ENCODE results near the gene EZH2.

The EZH2 gene

GRCh38 chr7:148884049-148884298 lies at the start of gene EZH2:
EZH2 (minus strand) TSS chr7:148884291; CDS start chr7:148847298, 36,993 bp downstream.
- DNase-seq: no peak

- no peak for DNase-seq
These were observed 47.4 kb upstream of the EZH2 start for GRCh38 chr7:148931470-148931869.

DNA sequence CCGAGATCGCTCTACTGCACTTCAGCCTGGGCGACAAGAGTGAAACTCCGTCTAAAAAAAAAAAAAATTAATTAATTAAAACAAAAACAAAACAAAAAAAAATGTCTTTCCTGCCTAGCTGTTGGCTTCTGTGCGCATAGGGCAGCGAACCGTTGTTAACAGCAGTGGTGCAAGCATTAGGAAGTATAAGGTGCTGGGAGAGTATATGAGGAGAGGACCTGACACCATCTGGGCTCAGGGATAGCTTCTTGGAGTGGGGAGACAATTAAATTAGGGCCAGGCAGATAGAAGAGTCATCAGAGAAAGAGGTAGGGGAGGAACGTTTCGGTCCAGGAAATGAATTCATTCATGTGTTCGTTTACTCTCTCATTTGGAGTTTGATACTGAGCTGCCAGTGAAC lies 46.2 kb upstream of the EZH2 start:
- DNase-seq: no peak

GRCh38 chr7:148929176-148929575 lies 45.1 kb upstream of the EZH2 start:
- no peak for DNase-seq

DNA sequence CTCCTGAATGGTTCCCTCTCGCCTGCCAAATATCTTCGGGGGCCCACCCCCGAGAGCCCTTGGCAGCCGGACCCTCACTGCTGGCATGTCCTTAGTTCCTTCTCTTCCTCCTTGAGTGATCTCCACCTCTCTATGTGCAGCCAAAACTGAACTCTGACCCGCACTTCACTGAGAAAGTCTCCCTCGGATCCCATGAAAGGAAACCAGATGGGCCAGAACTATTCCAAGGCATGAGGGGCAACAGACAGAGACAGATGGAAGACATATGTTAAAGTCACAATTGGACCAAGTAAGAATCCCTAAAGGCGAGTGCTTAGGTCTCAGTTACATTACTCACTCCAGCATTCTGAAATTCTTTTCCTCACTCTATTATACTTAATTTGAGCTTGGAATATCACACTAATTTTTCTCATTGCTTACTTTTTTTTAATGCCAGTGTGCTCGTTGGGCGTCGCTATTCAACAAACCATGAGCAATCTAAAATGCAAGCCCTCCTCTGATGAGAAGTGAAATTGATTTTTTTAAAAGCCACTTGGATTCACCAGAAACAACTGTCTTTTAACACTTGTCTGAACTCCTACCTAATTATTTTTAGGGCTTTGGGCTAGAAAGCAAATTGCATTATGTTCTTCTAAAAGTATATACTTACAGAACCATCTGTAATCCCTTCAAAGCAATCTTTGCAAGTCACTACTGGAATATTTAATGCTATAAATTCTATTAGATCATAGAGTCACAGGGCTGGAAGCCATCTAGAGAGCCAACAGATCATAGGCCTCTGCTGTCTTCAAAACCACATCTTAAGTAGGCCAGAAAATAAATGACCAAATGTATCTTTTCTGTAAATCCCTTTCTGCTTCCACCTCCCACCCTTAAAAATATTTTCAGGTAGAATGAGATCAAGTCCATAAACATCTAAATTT lies 43.3 kb upstream of the EZH2 start:
- DNase-seq: no peak

- no peak for DNase-seq
These were observed 41.7 kb upstream of the EZH2 start for GRCh38 chr7:148925836-148926235.

GRCh38 chr7:148924011-148924410 lies 39.9 kb upstream of the EZH2 start:
- no peak for DNase-seq

DNA sequence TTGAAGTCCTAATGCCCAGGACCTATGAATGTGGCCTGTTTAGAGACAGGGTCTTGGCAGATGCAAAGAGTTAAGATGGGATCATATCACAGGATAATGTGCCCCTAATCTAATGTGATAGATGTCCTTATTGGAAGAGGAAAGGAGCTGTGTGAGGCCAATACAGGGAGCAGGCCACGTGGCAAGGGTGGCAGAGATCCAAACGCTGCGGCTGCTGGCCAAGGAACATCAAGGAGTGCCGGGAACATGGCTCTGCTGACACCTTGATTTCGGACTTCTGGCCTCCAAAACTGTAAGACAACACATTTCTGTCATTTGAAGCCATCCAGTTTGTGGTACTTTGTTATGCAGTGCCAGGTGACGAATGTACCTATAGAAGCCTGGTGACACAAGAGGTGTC lies 37.7 kb upstream of the EZH2 start:
- DNase-seq: no peak

- no peak for DNase-seq
These were observed 37.1 kb upstream of the EZH2 start for GRCh38 chr7:148921189-148921588.

GRCh38 chr7:148919859-148920258 lies 35.8 kb upstream of the EZH2 start:
- no peak for DNase-seq

DNA sequence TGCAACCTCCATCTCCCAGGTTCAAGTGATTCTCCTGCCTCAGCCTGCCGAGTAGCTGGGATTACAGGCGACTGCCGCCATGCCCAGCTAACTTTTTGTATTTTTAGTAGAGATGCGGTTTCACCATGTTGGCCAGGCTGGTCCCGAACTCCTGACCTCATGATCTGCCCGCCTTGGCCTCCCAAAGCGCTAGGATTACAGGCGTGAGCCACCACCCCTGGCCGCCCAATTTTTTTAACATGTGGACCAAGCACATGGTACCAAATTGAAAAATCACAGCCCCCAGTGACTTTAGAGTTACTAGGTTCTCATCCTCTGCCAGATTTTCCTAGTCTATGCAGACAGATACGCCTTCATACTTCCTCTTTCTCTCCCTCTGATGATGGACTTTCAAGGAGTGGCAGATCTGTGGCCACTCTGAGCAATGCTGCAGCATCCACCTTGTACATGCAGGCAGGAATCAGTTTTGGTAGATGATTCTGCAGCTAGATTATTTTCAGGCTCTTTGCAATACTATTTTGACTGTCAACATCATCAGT lies 34.0 kb upstream of the EZH2 start:
- DNase-seq: peak in 1 of 3 donors; percentile 22

DNA sequence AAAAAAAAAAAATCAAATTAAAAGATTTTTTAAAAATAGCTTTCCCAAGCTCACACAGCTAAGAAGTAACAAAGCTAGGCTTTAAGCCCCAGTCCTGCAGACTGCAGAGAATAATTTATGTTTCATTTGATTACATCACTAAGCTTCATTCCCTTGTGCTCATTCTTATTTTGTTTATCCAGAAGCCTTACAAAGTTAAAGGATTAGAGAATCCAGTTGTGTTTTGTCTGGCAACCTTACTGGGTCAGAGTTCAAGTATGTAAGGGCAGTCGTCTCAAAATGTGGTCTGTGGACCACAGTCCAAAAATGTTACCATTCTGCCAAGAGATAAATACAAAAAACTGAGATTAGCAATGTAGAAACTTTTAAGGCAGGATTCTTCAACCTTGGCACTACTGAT lies 32.1 kb upstream of the EZH2 start:
- no peak for DNase-seq

GRCh38 chr7:148915211-148915610 lies 31.1 kb upstream of the EZH2 start:
- DNase-seq: no peak

DNA sequence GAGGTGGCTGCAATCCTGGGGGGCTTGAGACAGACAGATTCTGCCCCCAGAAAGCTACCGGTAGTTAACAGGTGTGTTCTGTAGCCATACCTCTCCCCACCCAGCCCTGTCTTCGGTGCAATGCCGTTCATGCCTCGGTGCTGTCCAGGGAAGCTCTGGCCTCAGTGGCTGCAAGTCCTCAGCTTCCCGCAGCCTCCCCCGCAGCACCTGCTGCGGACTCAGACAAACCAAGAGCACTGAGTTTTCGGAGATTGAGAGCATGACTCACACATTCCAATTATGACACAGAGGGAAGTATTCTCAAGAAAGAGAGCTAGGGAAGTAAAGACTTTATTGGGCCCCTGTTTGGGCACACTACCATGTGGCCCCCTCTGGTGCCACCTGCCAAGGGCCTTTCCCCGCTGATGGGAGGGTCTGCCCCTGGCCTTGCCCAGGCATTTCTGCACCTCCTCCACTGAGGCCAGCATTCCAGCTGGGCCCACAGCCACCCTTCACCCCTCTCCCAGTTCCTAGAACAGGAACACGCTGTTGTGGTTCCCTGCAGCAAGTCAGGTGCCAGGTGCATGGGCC lies 30.2 kb upstream of the EZH2 start:
- peak; percentile 24 to 38 (median 33) for DNase-seq

GRCh38 chr7:148912758-148913541 lies 28.9 kb upstream of the EZH2 start:
- no peak for DNase-seq

- DNase-seq: no peak
These were observed 28.1 kb upstream of the EZH2 start for GRCh38 chr7:148912151-148912550.

- DNase-seq: no peak
These were observed 27.5 kb upstream of the EZH2 start for GRCh38 chr7:148911626-148912025.

DNA sequence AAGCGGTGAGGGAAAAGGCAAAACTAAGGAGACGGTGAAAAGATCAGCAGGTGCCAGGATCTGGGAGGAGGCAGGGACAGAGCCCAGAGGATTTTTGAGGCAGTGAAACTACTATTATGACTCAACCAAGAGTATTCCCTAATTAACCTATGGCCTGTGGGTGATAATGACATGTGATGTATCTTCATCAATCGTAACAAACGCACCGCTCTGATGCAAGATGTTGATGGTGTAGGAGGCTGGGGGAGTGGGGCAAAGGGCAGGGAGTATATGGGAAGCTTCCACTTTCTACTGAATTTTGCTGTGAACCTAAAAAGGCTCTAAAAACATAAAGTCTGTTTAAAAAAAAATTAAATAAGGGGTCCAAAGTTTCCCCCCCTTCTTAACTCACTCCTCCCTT lies 25.5 kb upstream of the EZH2 start:
- DNase-seq: peak; percentile 57 to 76 (median 76)

DNA sequence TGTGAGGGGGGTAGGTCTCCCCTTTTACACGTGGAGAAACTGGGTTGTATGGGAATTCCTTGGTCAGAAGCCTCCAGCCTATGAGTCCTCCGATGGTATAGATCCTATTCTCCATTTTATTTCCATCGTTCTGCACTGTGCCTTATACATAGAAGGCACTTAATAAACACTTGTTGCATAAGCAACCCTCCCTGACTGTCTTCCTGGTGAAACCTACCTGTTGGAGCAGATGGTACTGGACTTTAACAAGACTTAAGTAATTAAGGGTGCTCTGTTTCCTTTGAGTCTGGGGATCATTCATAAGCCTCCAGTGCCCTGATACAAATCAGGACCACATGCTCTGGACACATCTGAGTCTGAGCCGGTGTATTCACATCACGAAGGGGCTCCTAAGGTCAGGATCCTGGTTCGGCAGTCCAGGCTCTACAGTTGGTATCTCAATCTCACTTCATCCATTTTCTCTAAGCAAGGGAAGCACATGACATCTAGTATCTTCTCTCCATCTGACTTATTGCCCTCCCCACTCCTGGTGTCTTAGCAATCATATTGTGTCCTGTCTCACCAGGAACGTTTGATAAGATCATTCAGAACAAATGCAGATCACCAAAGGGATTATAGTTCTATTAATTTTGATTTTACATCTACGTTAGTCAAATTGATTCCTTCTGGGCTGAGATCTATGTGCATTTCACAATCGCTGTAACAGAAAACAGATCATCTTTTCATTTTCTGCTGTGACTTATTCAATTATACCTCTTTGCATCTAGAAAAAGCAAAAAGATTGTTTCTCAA lies 22.8 kb upstream of the EZH2 start:
- no peak for DNase-seq

- no peak for DNase-seq
These were observed 21.1 kb upstream of the EZH2 start for GRCh38 chr7:148905093-148905666.

GRCh38 chr7:148903504-148903903 lies 19.4 kb upstream of the EZH2 start:
- DNase-seq: peak; percentile 26 to 39 (median 35)

GRCh38 chr7:148901178-148901577 lies 17.1 kb upstream of the EZH2 start:
- DNase-seq: no peak

All from suppressor macrophage treated with lipopolysaccharide for 1 hour (primary cell).